HT1080 (cell line): ENCODE data around the gene ETV1. TPM values are rescaled to one million over a fixed set of nuclear protein-coding genes. Genes with fewer than 3 reads are reported as not detected.
"Not testable (repeated sequence)": the region's sequence is repeated elsewhere in the genome, so short reads cannot be mapped to it uniquely, and the experiment has no call there.

Source experiments
- DNase-seq: peaks from one replicate; pipeline ENCODE4 v3.0.0-alpha.2; 2015; ENCODE audit warnings: low read depth
- total RNA-seq: library from RNA; depleted of rRNA; stranded (reverse); fragments of >200 nt; shearing (Covaris generic); gene quantifications from 2 replicates; pipeline ENCODE4 v1.2.3, GENCODE V29; 2014

ETV1 gene
- total RNA-seq, 1 experiment from 2014 or later: 9.3 TPM

DNA sequence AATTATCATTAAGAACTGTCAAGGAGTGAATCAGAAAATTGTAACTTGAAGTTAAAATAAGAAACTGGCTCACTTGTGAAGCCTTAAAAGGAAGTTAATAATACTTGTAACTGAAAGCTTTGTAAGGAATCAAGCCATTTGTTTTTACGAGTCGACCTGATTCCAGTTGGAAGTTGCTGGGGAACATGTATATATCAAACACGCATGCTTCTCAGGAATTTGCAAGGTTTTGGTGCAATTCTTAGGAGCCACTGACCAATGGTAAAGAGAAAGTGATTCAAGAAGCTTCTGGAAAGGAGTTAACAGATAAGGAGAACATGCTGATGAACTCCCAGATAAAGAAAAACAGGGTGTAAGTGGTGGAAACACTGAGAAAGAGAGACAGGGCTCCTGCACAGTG is 56.4 kb downstream of the ETV1 start:
- no peak for DNase-seq

DNA sequence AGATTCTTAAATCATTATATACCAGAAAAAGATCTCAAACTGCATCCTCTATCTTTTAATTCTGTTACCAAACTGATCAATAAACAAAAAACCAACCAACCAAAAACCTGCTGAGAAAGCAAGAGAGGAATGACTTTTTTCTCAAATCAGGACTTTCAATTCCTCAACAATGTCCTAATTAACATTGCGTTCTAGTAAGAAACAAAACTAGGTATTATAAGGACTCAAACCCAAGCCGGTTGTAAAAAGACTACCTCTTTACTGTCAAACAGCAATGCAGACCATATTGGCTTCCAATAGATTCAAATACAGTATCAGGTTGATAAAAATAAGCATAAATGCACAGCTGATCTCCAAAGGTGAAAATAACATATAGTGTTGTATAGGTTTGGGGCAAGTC is 57.3 kb downstream of the ETV1 start:
- no peak for DNase-seq

DNA sequence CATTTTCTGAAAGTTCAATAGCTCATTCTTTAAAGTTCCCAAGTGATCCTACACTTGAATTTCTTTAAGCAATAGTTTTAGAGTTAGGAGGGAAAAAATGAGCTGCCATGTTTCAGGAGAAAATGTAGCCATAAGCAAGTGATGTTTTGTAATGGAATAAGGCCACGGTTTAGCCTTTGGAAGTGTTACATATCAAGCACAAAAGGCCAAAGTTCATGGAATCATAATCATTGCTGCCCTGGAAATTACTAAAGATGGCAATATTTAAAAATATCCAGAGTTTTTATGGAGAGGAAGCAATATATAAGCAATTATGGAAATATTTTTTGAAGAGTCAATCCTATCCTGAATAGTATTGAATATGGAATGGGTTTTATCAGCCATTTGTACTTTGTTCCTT is 68.4 kb downstream of the ETV1 start:
- no peak for DNase-seq

DNA sequence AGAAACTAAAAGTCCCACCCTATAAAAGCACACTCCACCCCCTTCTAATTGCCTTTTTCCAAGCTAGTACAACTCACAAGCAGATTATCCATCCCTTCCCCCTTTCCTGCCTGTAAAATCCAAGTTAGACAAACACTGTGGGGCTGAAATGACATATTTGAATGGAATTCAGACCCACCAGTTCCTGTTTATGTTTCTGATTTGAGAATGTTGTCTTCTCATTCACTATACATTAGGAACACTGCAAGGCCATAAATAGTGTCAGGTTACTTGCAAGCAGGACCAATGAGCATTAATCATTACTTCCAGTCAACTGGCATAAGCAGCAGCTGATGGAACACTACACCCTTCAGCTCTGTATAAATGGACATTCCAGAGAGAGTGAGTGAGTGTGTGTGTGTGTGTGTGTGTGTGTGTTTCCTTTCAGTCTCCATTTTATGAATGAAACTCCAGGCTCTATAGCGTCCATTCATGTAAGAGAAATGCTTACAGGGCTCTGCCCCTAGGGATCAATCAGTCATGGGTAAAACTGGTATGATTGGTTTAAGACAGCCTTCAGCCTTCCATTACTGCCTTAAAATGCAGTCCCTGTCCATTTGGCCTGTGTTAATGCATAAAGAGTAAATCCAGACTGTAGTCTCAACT is 69.3 kb downstream of the ETV1 start:
- peak; percentile 100 for DNase-seq

DNA sequence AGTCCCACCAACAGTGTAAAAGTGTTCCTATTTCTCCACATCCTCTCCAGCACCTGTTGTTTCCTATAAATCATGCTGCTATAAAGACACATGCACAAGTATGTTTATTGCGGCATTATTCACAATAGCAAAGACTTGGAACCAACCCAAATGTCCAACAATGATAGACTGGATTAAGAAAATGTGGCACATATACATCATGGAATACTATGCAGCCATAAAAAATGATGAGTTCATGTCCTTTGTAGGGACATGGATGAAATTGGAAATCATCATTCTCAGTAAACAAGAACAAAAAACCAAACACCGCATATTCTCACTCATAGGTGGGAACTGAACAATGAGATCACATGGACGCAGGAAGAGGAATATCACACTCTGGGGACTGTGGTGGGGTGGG is 71.1 kb downstream of the ETV1 start:
- DNase-seq: not testable (repeated sequence)

DNA sequence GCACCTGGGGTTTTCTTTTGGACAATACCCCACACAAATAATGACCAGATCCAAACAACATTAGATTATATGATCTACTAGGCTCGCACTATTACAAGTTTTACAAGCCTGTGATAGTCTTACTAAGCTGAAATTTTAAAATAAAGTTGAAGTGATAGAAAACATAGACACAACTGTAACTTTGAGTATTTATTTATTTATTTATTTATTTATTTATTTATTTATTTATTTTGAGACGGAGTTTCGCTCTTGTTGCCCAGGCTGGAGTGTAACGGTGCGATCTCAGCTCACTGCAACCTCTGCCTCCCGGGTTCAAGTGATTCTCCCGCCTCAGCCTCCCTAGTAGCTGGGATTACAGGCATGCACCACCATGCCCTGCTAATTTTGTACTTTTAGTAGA is 72.4 kb downstream of the ETV1 start:
- not testable (repeated sequence) for DNase-seq

DNA sequence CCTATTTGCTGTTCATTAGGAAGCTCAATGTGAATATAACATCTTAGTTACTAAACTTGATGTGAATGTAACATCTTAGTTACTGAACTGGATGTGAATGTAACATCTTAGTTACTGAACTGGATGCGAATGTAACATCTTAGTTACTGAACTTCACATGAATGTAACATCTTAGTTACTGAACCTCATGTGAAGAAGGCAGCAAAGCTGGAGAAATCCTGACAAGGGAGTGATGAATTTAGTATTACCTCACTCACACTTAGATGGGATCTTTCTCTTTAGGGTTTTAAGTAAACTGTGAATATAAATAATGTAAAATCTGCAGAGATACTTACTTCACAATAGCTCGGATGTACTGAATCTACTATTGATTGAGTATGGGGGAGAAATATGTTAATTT is 73.6 kb downstream of the ETV1 start:
- DNase-seq: no peak

DNA sequence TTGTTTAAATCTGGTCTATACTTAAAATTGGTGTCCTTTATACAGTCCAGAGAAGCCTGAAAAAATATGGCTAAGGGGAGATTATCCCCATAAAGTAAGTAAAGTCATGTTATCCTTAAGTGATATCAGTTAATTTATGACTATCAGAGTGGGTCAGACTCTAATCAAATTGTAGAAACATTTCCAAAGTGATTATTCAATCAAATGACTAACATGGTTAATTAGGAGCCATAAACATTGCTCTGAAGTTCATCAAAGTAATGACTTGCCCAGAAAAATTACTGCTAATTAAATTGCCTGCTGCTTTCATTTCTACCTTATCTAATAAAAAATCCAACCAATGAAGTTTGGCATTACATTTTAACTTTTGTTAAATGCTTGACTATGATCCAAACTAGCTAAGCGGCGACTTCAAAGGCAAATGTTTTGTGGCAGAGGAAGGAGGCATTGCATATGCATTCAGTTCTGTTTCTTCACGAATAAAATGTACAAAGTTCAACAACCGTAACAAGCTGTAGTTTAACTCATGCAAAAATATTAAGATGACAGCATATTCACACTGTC is 76.7 kb downstream of the ETV1 start:
- no peak for DNase-seq

DNA sequence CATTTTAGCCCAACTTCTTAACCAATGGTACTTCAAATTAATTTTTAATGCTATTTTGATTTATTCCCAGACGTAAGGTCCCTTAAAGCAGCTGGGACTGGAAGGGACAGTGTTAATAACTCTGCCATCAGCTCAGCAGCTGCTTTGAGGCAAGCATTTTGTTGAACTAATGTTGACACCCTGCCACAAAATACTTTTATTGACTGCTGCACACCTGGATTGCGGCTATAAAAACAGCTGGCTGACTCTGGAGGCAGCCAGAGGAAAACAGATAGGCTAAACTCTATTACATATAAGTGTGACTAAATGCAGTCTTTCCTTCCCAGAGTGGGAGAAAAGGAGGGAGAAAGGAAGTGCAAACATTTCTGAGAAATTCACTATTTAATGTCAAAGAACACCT is 77.6 kb downstream of the ETV1 start:
- DNase-seq: no peak

DNA sequence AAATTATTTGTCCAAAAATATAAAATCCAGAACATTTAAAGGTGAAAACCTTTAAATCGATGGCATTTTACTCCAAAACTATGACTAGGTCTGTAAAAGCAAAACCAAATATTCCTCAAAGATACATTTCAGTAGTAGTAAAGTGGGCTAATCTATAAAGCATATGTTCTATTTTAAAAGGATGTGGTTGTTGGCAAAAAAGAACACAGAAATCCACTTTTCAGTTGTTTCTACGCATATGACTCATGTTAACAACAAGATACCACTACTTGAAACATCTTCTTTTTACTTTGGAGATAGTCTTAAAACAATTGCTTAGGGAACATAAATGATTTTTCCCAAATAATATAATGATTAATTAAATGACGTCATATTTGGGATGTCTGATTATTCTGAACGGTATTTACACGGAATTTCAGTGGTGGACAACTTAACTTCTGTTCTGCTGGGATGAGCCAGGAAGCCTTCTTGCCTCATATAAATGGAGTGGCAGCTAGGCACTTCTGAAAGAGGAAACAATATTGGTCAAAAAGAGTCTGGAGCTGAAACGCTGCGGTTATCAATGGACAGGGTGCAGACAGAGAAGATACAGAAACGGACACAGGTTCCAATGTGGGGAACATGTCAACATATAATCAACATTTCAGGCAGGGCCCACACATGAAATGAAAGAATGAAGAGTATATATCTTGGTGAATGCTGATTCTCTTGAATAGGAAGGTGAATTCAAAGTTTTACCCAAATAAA is 78.5 kb downstream of the ETV1 start:
- no peak for DNase-seq

DNA sequence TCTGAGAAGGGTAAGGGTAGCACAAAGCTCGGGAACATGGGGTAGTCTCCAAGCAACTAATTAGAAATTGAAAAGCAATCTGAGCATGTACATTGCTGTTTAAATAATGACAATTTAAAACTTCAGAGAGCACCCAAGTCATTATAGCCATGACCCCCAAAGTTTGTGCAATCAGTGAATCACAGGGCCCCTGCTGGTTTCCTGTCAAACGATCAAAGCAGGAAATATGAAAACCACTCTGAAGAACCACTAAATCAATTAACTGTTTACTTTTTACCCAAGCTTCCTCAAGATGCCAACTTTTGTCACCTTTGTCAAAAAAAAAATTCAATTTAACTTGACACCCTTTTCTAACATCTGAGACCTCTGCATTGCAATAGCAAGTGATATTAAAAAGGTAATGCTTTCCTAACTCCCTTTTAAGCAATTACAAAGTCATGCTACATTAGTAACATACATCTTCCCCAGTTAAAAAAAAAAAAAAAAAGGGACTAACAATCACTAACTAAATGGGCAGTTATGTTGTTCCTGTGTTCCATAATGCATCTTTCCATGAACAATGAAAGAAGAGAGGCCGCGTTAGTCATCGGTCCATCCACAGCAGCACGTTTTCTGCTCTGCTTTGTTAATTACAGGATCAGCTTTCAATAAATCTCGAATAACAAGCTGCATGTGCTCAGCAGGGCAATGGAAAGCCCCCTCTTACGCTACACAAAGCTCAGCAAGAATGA is 80.6 kb downstream of the ETV1 start:
- peak; percentile 52 for DNase-seq

DNA sequence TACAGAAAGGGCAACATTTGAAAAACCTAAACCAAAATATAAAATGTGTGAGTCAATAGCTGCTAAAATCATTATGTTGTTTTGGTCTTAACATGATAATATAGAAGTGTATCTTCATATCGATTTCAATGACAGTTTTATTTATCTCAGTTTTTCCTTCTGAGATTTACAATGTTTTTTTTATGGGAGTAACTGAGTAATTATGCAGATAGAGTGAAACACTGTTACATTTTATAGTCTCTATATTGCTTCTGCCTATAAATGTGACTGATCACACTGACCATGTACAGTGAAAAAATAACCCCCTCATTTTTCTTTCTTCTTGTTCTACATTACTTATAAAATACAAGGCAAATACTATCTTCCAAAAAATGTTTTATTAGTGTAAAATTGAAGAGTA is 81.6 kb downstream of the ETV1 start:
- no peak for DNase-seq

DNA sequence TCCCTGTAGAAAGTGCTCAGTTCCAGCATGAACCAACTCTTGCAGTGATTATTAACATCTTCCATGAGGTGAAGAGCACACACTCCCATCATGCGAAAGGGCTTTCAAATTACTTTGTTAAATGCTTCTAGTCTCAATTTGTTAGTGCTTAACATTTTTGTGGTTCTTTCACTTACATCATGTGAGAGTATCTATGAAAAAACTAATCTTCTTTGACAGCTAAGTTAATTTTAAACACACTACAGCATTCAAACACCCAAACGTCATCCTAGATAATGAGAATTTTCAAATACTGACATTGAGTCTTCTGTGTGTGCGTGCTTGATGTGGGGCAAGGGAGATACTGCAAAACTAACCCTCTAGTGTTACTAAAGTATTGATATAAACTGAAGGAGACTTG is 84.8 kb downstream of the ETV1 start:
- no peak for DNase-seq

DNA sequence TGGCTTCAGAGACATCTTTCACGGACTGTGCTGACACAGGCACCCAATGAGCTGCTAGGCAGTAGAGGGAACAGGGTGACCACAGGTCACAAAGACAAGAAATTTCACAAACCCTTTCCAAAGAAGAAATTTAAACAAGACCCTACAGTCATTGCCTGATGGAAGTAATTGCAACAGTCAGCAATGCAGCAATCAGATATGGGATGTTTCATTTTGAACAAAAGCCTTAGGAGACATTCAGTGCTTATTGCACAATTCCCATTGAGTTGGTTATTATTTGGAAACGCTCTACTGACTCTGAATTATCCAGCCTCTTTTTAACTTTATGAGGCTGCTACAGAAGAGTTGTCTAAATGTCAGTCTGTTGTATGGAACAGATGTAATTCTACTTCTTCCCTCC is 85.5 kb downstream of the ETV1 start:
- DNase-seq: no peak

DNA sequence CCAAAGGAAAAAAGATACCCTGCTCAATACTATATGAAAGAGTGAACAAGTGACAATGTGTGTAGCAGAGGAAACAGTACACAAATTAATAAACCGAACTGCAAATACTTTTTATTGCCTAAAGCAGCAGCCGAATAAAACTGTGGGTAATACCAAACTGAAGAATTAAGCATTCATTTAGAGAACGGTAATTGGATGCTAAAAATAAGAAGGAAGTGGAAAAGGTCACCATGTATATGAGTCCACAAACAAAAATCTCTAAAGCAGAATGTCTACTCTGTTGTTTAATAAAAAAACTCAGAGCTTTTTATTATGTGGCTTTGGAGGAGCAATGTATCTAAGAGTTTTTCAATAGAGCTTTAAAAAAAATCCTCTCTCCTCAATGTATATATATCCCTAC is 87.9 kb downstream of the ETV1 start:
- no peak for DNase-seq

DNA sequence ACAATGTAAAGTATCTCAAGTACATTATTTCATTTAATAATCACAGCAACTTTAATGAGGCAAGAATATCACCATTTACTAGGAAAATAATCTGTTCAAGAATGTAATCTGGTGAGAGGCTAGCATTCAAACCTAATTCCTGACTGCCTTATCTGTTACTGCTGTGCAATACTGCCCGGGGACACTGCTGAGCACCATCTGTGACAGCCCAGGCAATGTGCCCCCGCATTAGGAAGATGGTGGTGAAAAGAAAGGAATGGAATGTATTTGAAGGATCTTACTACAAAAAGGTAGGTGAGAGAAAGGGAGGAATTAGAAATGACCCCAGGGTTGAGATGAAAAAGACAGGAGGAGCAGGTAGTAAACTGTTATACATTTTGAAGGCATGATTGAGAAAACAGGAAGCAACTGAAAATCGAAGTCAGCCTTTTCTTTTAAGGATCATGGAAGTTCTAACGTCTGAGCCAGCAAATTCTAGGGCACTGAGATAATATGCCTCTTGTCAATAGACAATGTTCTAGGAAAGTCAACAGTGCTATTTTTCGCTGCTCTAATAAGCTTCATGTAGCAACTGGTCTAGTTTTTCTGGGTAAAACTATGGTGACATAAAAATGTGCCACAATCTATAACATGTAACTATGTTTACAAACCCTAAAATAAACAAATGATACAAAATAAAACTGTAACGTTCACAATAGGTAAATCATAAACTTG is 90.4 kb downstream of the ETV1 start:
- DNase-seq: no peak

DNA sequence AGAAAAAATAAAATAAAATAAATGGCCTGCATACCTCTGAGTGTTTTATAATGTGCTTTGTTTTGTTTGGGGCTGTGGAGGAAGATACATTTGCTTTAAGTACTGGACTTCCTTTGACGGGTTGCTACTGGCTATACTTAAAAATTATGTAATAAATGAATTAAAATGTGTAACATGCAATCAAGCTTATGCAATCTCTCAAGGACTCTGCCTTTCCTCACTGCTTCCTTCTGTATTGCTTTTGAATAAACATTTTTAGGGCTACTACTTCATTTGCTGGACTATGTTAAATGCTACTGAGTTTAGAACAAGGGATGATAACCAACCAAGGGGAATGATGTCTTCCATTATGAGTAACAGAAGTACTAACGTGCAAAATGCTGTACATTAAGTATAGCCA is 91.6 kb downstream of the ETV1 start:
- no peak for DNase-seq

DNA sequence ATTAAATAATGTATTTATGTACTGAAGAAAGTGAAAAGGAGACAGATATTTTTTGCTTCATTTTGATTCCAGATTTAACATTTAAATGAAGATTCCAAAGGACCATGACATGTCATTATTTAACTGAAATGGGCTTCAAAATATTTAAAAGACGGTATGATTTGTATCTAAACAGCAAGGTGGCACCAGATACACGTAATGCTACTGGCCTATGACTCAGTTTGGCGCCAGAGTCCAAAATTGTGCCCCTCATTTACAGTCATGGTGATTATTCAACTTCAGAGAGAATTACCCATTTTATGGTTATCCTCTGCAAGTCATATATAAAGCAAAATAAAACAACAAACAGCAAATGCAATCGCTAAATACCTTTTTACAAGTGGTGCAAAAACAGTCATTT is 94.5 kb downstream of the ETV1 start:
- no peak for DNase-seq

DNA sequence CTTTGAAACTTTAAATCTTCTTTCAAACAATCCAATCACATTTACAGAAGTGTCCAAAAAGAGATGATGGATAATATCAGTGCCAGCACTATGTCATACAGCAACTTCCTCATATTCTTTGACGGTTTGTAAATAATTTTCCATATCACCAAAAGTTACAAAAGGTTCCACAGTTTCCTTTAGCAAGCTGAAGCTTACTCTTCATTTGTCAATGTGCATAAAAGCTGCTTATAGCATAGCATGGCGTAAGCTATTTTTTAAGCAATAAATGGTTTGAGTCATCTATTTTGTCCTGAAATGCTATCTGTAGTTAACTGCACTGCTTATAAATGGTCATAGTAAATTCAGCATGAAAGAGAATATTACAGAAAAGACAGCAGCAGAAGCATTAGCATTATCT is 95.1 kb downstream of the ETV1 start:
- DNase-seq: no peak

DNA sequence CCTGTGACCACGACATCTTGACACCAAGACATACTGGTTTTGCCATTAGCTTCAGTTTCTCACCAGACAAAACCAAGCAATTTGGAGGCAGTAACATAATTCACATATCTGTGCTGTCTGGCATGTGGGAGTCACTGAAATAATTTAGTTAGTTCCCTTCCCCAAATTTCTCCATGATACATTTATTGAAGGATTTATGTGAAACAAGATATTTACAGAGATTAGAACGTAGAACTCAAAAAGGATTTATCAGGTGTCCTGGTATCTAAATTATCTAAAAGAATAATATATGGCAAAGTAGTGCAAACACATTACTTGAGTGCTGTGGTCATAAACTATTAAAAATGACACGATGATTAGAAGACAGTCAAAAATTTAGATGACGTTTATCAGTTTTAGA is 98.7 kb downstream of the ETV1 start:
- DNase-seq: no peak

DNA sequence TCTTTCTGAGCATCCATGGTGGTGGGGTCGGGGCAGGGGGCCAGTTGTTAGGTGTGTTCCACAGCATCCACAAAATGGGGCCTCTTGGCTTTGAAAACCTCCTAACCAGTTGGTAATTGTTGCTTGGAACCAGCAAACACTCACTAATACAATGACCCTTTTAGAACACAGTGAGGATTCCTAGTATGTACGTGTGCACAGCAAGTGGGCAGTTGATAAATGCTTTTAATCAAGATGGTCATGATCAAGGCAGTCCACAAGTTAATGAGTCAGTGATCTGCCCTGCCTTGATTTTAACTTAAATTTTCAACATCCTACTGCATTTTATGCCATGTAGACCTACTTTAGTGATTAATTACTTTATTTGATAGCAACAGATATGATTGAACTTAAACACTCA is 103.1 kb downstream of the ETV1 start:
- no peak for DNase-seq

DNA sequence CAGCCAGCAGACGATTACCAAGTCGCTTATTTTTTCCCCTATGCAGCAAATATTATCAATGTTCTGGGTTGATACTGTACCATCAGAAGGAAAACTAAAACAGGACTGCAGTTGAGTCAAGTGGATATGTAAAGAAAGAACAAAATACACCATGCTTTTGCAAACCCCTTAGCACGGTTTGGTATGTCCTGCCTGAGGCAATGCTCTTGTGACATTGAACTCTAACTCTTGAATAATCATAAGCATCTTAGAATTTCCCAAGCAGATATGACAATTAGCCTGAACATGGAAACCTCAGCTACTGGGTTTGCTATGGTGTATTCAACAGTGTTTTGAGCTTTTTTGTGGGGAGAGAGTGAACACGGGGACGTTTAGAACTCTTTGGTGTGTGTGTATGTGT is 107.4 kb downstream of the ETV1 start:
- DNase-seq: no peak
